GM20000 (cell line): ENCODE results near the gene CHSY1.

Experiments
- DNase-seq: peaks from one replicate; pipeline ENCODE4 v3.0.0; 2012; ENCODE audit warnings: low spot score
- TF ChIP-seq, protein P1 (sequence below): IDR thresholded peaks from 2 replicates; pipeline ENCODE4 v1.5.1; 2012; ENCODE audit warnings: mild to moderate bottlenecking, control low read depth; ENCODE audit errors: extremely low read depth, missing control alignments

CHSY1 gene

GRCh38 chr15:101148881-101149664, 102.8 kb downstream of the CHSY1 start:
- no peak for DNase-seq
- TF ChIP-seq, protein P1, sequence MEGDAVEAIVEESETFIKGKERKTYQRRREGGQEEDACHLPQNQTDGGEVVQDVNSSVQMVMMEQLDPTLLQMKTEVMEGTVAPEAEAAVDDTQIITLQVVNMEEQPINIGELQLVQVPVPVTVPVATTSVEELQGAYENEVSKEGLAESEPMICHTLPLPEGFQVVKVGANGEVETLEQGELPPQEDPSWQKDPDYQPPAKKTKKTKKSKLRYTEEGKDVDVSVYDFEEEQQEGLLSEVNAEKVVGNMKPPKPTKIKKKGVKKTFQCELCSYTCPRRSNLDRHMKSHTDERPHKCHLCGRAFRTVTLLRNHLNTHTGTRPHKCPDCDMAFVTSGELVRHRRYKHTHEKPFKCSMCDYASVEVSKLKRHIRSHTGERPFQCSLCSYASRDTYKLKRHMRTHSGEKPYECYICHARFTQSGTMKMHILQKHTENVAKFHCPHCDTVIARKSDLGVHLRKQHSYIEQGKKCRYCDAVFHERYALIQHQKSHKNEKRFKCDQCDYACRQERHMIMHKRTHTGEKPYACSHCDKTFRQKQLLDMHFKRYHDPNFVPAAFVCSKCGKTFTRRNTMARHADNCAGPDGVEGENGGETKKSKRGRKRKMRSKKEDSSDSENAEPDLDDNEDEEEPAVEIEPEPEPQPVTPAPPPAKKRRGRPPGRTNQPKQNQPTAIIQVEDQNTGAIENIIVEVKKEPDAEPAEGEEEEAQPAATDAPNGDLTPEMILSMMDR: no peak

DNA sequence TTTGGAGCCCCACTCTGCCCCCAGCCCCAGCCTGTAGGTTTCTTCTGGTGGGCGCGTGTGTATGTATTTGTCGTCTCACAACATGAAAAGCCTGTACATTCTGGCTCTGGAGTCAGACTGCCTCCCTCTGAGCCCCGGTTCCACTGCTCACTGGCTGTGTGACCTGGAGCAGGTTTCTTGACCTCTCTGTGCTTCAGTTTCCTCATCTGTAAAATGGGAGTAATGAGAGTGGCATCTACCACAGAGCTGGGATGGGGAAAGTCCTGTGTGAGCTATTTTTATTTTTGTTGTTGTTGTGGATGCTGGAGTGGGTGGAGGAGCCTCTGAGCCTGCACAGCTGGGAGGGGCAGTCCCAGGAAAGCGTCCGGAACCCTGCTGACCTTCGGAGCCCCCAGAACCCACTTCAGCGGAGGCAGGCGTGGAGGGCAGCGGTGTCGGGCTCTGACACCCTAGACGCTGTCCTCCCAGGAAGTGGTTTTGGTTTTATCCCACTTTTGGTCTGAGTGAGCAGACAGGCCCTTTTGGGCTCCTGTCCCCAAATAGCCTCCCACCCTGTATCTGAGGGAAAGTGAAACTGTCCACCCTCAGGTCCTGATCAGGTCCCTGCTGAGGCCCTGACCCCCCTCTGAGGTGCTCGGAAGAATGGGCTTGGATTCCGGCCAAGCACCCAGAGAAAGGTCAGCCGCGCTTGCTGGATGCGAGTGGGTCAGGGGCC, 103.5 kb downstream of the CHSY1 start:
- TF ChIP-seq, protein P1: no peak
- peak; percentile 49 for DNase-seq

DNA sequence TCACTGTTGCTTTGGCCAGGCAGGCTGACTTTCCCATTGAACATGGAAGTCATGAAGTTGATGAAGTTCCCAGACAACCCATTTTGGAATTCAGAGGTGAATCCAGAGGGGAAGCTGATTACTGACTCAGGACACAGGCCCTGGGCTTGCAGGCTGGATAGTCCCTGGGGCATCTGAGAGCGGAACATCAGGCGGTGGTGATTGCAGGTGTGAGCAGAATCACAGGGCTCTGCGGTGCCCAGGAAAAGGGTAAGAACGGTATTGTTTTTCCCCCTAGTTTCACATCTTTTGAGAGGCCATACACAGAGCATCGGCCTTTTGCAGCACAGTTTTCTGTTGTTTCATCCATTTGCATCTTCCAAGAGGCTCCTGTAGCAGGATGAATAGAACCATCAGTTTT, 104.7 kb downstream of the CHSY1 start:
- TF ChIP-seq, protein P1: no peak
- no peak for DNase-seq

DNA sequence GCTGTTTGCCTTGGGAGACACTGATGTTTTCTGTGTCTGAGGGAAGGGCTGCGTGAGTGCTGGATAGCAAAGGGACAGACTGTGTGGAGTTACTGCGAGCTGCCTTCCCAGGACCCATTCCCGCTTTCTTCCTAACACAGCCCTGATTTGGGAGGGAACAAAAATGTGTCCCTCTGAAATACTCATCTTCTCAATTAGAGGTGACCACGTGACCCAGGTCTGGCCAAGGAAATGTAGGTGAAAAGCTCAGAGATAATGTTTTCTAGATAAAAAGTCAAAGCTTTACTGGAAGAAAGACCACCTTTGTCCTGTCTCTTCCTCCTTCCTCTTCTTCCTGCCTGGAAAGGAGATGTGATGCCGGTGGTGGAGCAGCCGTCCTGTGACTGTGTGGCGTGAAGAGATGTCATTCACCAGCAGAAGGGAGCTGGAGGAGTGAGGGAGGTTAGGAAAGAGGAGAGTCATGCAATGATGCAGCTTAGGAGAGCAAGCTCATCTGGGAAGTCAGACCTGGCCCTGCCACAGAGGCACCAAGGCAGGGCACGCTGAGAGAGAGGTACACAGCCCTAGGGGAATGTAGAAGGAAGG, 105.6 kb downstream of the CHSY1 start:
- TF ChIP-seq, protein P1: no peak
- no peak for DNase-seq

DNA sequence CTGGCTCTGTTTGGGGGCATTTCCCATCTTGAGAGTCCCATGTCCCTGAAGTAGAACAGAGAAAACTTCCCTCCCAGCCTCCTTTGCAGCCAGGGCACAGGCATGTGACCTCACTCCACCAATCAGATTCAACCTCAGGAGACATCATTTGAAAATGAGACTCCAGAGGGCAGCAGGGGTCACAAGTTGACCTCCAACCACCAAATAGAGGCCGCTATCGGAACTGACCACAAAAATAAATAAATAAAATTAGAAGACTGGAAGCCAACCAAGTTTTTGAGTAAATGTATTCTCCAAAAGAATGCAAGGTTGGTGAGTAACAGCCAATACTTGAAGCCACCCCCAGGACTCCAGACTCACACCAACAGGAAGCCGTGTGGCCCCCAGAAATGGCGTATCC, 106.5 kb downstream of the CHSY1 start:
- no peak for DNase-seq
- TF ChIP-seq, protein P1: no peak

DNA sequence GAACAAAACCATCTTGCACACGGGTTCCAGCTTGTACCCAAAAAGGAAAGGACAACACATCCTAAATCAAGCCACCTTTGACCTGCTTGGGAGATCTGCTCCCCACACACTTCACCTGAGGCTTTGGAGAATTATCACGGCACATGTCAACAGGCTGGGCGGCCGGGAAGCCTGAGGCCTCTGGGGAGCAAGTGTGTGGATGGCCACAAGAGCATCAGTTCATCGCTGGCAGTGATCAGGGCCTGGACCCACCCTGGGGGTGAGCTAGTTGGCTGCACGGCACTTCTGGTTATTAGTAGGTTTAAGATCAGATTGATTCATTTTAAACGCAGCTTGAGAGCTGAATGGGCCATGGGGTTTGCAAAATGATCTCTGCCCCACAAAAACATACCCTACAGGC, 108.5 kb downstream of the CHSY1 start:
- TF ChIP-seq, protein P1: no peak
- DNase-seq: no peak

DNA sequence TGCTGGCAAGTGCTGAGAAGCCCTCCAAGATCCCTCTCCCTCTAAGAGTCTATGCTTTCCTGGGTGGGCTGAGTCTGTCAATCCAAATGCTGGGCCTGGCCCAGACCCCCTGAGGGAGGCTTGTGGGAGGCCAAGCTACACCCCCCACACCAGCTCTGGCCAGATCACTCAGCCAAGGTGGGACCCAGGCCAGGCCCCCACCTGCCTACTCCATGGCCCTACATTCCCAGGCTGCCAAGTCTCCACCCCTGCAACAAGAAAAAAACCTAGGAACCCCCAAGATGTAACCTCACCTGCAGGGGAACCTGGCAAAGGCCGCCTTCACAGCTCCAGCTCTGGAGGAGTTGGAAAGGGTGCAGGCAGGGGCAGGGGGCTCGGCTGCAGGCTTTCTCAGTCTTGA, 109.1 kb downstream of the CHSY1 start:
- TF ChIP-seq, protein P1: no peak
- no peak for DNase-seq
